ENCODE results near the gene PCBP4. TPM values are rescaled to one million over a fixed set of nuclear protein-coding genes. Genes with fewer than 3 reads are reported as not detected.

PCBP4 gene
- polyA plus RNA-seq, 1 donor (not counting 4 experiments of a cell fraction or from before 2014, with no cell fraction given), result 25.2 TPM

DNA sequence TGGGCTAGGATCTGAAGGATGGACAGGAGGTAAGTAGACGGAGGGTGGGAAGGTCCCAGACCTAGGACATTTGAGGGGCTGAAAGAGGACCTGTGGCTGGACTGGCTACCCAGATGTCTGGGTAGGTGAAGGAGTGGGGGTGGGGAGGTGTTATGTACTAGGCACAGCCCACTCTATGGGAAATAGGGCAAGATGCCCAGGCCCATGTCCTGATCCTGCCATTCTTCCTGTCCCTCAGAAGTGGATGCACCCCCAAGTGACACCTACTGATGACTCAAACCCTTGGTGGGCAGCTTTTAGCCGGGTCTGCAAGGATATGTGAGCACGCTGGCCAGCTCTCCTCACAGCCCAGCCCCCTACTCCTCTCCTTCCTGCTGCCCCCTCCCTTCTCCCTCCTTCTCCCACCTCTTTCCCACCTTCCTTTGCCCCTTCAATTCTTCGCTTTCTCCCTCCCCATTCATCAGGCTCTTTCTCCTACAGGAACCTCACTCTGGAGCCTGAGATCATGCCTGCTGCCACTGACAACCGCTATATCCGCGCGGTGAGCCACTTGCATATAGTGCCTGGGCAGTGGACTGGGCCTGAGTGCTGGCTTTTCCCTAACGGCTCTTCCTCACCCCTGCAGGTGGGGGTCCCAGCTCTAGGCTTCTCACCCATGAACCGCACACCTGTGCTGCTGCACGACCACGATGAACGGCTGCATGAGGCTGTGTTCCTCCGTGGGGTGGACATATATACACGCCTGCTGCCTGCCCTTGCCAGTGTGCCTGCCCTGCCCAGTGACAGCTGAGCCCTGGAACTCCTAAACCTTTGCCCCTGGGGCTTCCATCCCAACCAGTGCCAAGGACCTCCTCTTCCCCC lies 21.3 kb upstream of the PCBP4 start:
- peaks cover 14 to 24% of the 10 kb centered on the region in 2 experiments for H3K36me3 ChIP-seq (ENCODE audit: control insufficient read depth in 2 of 2, extremely low read depth in 1 of 2, insufficient read depth in 2 of 2, low read length in 2 of 2)
- no peak overlapping the region for H3K4me3 ChIP-seq (ENCODE audit: control insufficient read depth in 2 of 3, extremely low read depth in 1 of 3, insufficient read depth in 2 of 3, low read depth in 1 of 3, low read length in 3 of 3)
- DNase-seq (ENCODE audit: low read depth, low spot score), result no peak
- no peak overlapping the region for H2AFZ ChIP-seq (ENCODE audit: control insufficient read depth, low read length)
- peaks cover 3% of the 10 kb centered on the region for H3K9me1 ChIP-seq (ENCODE audit: control insufficient read depth, extremely low read depth, insufficient read depth, low read length)
- no peak for TF ChIP-seq EZH2 (IDR thresholded peaks at IDR 0.05; ENCODE audit: low read length)
- TF ChIP-seq, protein P1, sequence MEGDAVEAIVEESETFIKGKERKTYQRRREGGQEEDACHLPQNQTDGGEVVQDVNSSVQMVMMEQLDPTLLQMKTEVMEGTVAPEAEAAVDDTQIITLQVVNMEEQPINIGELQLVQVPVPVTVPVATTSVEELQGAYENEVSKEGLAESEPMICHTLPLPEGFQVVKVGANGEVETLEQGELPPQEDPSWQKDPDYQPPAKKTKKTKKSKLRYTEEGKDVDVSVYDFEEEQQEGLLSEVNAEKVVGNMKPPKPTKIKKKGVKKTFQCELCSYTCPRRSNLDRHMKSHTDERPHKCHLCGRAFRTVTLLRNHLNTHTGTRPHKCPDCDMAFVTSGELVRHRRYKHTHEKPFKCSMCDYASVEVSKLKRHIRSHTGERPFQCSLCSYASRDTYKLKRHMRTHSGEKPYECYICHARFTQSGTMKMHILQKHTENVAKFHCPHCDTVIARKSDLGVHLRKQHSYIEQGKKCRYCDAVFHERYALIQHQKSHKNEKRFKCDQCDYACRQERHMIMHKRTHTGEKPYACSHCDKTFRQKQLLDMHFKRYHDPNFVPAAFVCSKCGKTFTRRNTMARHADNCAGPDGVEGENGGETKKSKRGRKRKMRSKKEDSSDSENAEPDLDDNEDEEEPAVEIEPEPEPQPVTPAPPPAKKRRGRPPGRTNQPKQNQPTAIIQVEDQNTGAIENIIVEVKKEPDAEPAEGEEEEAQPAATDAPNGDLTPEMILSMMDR (optimal IDR thresholded peaks at IDR 0.05 in 1 of 3, IDR thresholded peaks at IDR 0.05 in 1 of 3, conservative IDR thresholded peaks at IDR 0.05 in 1 of 3; ENCODE audit: extremely low read depth in 1 of 3, insufficient read depth in 2 of 3, low read length in 3 of 3), result no peak
- no peak overlapping the region for H3K9ac ChIP-seq (ENCODE audit: control insufficient read depth, extremely low read depth, insufficient read depth, low read length)
- peaks cover 11% of the 10 kb centered on the region for H3K4me1 ChIP-seq (ENCODE audit: control insufficient read depth, extremely low read depth, insufficient read depth, low read length)
- H4K20me1 ChIP-seq (ENCODE audit: control insufficient read depth, extremely low read depth, insufficient read depth, low read length), result peaks cover 5% of the 10 kb centered on the region
- H3K79me2 ChIP-seq (ENCODE audit: control insufficient read depth, insufficient read depth, low read length), result peaks cover 14% of the 10 kb centered on the region
- dilution Hi-C loops (cut with MboI; ENCODE audit: extremely low pct_ligation_motif_present, low sequenced_read_pairs), result no loop called here
- H3K27ac ChIP-seq (ENCODE audit: control insufficient read depth, insufficient read depth, low read length), result no peak overlapping the region
- no peaks in the 10 kb centered on the region for H3K27me3 ChIP-seq (ENCODE audit: control insufficient read depth, extremely low read depth, insufficient read depth, low read length)
- no peak for FAIRE-seq
- no peaks in the 10 kb centered on the region for H3K9me3 ChIP-seq (ENCODE audit: control insufficient read depth, low read depth, low read length)
- no peak overlapping the region for H3K4me2 ChIP-seq (ENCODE audit: control insufficient read depth, extremely low read depth, insufficient read depth, low read depth, low read length)

DNA sequence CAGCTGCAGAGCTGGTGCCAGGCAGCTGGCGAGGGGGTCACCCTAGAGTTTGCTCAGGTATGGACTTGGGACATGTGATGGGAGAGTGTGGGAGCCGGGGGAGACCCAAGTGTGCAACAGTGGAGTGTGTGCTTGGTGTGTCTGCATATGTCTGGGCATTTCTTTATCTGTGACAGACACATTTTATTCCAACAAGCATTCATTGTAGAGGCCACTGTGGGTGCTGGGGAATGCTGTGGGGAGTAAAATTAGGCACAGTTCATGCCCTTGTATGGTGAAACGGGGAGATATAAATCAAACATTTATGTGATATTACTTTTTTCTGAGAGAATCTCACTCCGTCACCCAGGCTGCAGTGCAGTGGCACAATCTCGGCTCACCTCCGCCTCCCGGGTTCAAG lies 20.3 kb upstream of the PCBP4 start:
- H3K36me3 ChIP-seq (ENCODE audit: control insufficient read depth in 2 of 2, extremely low read depth in 1 of 2, insufficient read depth in 2 of 2, low read length in 2 of 2), result peaks cover 8 to 19% of the 10 kb centered on the region in 2 experiments
- peaks cover 11% of the 10 kb centered on the region for H3K4me1 ChIP-seq (ENCODE audit: control insufficient read depth, extremely low read depth, insufficient read depth, low read length)
- H3K9ac ChIP-seq (ENCODE audit: control insufficient read depth, extremely low read depth, insufficient read depth, low read length), result no peak overlapping the region
- DNase-seq (ENCODE audit: low read depth, low spot score) (no peak), FAIRE-seq (no peak)
- no peaks in the 10 kb centered on the region for H3K27me3 ChIP-seq (ENCODE audit: control insufficient read depth, extremely low read depth, insufficient read depth, low read length)
- dilution Hi-C loops (cut with MboI; ENCODE audit: extremely low pct_ligation_motif_present, low sequenced_read_pairs), result no loop called here
- H2AFZ ChIP-seq (ENCODE audit: control insufficient read depth, low read length), result no peak overlapping the region
- TF ChIP-seq EZH2 (IDR thresholded peaks at IDR 0.05; ENCODE audit: low read length), result no peak
- TF ChIP-seq, protein P1 (optimal IDR thresholded peaks at IDR 0.05 in 1 of 3, IDR thresholded peaks at IDR 0.05 in 1 of 3, conservative IDR thresholded peaks at IDR 0.05 in 1 of 3; ENCODE audit: extremely low read depth in 1 of 3, insufficient read depth in 2 of 3, low read length in 3 of 3), result no peak
- H3K79me2 ChIP-seq (ENCODE audit: control insufficient read depth, insufficient read depth, low read length), result peaks cover 9% of the 10 kb centered on the region
- no peak overlapping the region for H3K27ac ChIP-seq (ENCODE audit: control insufficient read depth, insufficient read depth, low read length)
- H3K4me3 ChIP-seq (ENCODE audit: control insufficient read depth in 2 of 3, extremely low read depth in 1 of 3, insufficient read depth in 2 of 3, low read depth in 1 of 3, low read length in 3 of 3), result no peak overlapping the region
- H4K20me1 ChIP-seq (ENCODE audit: control insufficient read depth, extremely low read depth, insufficient read depth, low read length), result peaks cover 3% of the 10 kb centered on the region
- peaks cover under 1% of the 10 kb centered on the region for H3K9me1 ChIP-seq (ENCODE audit: control insufficient read depth, extremely low read depth, insufficient read depth, low read length)
- H3K4me2 ChIP-seq (ENCODE audit: control insufficient read depth, extremely low read depth, insufficient read depth, low read depth, low read length), result no peak overlapping the region
- no peaks in the 10 kb centered on the region for H3K9me3 ChIP-seq (ENCODE audit: control insufficient read depth, low read depth, low read length)

Measured in keratinocyte (primary cell).